ENCODE results near the gene CPLX1. TPM values are rescaled to one million over a fixed set of nuclear protein-coding genes. Genes with fewer than 3 reads are reported as not detected.
"Not testable (repeated sequence)": the region's sequence is repeated elsewhere in the genome, so short reads cannot be mapped to it uniquely, and the experiment has no call there.

Gene CPLX1
- total RNA-seq, 2 donors from 2014 or later, result 3.1 to 3.7 TPM

DNA sequence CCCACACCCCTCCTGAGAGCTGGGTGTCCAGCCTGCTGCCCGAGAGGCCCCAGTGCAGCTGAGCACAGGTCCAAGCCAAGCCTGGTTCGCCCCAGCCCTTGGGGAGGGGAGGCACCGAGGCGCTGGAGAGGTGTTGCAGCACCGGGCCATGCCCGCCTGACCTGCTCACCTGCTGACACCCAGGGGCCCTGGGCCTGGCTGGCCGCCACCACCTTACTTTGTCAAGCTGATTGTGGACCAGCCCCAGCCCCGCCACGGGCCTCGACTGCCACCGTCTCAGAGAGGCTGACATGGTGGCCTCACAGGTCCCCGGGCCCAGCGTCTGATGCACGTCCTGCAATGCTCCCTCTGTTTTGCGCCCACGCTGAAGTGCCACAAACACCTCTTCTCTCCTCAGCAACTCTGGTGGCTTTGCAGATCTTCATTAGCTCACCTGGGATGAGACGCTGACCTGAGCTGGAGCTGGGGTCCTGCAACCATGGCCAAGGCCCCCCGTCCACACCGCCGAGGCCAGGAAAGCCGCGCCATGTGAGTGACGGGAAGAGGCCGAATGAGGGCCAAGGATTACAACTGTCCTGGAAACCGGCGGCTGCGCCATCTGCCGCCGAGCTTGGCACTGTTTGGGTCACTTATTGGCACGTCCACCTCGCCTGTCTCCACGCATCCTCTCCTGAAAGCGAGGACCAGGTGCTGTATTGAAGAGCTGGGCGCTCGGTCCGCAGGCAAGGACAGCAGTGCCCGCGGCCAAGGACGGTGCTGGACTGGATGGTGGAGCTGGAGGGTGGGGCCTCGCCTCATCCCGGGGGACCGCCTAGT lies 7.6 kb downstream of the CPLX1 start:
- ATAC-seq, result no peak
- no peak for DNase-seq
- no peaks in the 10 kb centered on the region for H3K9me3 ChIP-seq (ENCODE audit: control insufficient read depth, low read length, poor library complexity, severe bottlenecking)
- peaks cover 6% of the 10 kb centered on the region for H3K36me3 Mint-ChIP-seq (ENCODE audit: low read depth)
- peaks cover 60% of the 10 kb centered on the region for H3K27me3 Mint-ChIP-seq
- no peak overlapping the region for H3K4me3 Mint-ChIP-seq
- H3K4me1 Mint-ChIP-seq, result peaks cover 3% of the 10 kb centered on the region
- no peak overlapping the region for H3K27ac Mint-ChIP-seq

DNA sequence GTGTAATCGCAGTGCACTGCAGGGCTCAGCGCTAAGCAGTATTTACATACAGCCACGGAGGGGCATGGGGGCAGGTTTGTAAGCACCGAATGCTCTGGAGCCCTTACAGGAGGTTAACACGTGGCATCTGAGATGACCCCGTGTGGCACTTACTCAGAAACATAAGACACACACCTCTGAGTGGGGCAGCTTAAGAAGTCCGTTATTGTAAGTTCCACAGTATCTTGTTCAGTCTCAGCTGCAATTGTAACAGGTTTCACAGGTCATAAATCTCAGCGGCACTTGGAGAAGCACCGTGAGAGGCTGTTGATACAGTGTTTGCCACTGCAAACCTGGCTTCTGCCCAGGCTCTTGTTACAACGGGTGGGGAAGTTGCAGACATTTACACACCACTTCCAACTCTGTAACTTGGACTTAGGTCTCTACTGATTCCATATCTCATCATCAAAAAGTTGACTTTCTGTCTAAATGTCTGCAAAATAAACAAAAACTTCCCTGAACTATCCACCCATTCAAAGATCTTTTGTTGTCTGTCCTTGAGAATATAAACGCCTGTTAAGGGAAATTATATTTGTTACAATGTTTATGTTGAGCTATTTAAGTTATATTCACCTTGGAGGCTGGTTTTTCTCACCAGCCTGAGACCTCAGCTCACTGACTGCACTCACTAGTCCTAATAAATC lies 10.3 kb downstream of the CPLX1 start:
- no peaks in the 10 kb centered on the region for H3K9me3 ChIP-seq (ENCODE audit: control insufficient read depth, low read length, poor library complexity, severe bottlenecking)
- H3K36me3 Mint-ChIP-seq (ENCODE audit: low read depth), result no peaks in the 10 kb centered on the region
- H3K4me3 Mint-ChIP-seq, result no peak overlapping the region
- ATAC-seq (no peak), DNase-seq (no peak)
- peaks cover 63% of the 10 kb centered on the region for H3K27me3 Mint-ChIP-seq
- no peak overlapping the region for H3K27ac Mint-ChIP-seq
- peaks cover 3% of the 10 kb centered on the region for H3K4me1 Mint-ChIP-seq

DNA sequence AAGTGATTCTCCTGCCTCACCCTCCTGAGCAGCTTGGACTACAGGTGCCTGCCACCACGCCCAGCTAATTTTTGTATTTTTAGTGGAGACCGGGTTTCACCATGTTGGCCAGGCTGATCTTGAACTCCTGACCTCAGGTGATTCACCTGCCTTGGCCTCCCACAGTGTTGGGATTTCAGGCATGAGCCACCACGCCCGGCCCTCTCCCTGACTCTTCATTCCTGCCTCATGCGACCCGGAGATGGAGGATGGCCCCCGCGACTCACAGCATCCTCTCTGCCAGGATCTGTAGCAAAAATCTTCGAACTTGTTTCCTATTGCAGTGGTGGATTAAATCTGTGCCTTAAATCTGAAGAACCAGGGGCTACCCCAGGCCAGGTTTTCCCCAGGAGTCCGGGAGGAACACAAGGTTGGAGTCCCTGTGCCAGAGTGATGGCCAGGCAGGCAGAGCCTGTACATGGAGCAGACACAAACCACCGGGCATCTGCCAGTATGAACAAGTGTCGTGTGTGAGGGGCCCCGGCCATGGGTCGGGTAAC lies 11.5 kb downstream of the CPLX1 start:
- DNase-seq (no peak), ATAC-seq (no peak)
- Mint-ChIP-seq H3K4me1 (peaks cover 3% of the 10 kb centered on the region), H3K36me3 (ENCODE audit: low read depth) (no peaks in the 10 kb centered on the region), H3K27me3 (peaks cover 64% of the 10 kb centered on the region), H3K27ac (no peak overlapping the region), H3K4me3 (no peak overlapping the region)
- H3K9me3 ChIP-seq (ENCODE audit: control insufficient read depth, low read length, poor library complexity, severe bottlenecking), result no peaks in the 10 kb centered on the region

DNA sequence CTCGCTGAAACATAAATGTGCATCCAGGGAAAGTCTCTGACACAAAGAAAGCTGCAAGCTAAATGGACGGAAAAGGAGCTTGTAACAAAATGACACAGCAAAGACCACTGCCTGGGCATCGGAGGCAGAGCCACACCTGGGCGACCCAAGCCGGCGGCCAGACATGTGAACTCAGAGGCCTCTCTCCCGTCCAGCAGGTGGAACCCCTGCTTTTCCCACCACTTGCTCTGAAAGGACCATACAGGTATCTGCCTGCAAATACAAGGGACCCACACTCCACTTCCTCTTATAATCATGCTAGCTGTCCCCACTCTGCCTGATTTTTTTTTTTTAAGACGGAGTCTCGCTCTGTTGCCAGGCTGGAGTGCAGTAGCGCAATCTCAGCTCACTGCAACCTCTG lies 12.0 kb downstream of the CPLX1 start:
- Mint-ChIP-seq H3K27ac (no peak overlapping the region), H3K36me3 (ENCODE audit: low read depth) (no peaks in the 10 kb centered on the region), H3K4me1 (peaks cover 3% of the 10 kb centered on the region), H3K4me3 (no peak overlapping the region), H3K27me3 (peaks cover 64% of the 10 kb centered on the region)
- no peaks in the 10 kb centered on the region for H3K9me3 ChIP-seq (ENCODE audit: control insufficient read depth, low read length, poor library complexity, severe bottlenecking)
- ATAC-seq (no peak), DNase-seq (no peak)

DNA sequence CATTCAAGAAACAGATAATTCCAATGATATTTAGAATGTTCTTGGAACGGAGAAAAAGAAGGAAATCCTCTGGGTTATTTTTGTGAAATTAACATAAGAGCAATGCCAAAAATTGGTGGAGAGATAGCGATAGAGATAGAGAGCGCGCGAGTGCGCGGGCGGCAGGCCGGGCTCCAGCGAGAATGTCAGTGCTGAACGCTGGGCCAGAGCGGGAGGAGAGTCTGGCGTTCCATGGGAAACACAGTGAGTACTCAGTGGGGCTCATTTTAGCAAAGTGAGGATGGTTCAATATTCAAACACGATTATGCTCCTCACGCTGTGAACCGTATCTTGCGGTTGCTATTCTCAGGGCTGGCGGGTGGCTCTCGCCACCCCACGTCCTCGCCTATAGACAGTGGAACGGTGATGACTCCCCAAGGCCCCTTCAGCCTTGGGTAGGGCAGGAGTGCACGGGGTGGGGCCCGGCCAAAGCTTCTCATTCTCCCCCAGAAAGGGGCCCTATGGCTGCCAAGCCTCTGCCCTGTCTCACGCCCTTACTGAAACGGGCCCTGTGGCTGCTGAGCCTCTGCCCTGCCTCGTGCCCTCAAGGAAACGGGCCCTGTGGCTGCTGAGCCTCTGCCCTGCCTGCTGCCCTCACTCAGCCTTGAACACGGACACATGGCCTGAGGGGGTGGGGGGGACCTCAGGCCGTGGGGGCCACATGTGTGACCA lies 16.9 kb downstream of the CPLX1 start:
- Mint-ChIP-seq H3K4me3 (no peak overlapping the region), H3K36me3 (ENCODE audit: low read depth) (no peaks in the 10 kb centered on the region), H3K27me3 (peaks cover 35% of the 10 kb centered on the region), H3K27ac (peak overlapping the region; percentile 10), H3K4me1 (no peaks in the 10 kb centered on the region)
- DNase-seq (no peak), ATAC-seq (no peak)
- no peaks in the 10 kb centered on the region for H3K9me3 ChIP-seq (ENCODE audit: control insufficient read depth, low read length, poor library complexity, severe bottlenecking)

DNA sequence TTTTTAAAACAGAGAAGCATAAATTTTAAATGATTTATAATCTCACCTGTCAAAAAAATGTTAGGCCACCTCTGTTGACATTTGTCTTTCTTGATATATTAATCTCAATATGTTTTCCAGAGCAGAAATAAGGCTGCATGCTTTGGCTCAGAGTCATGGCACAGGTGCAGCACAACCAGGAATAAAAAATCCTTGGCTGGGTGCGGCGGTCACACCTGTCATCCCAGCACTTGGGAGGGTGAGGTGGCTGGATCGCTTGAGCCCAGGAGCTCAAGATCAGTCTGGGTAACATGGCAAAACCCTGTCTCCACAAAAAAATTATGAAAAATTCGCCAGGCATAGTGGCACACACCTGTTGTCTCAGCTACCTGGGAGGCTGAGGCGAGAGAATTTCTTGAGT lies 18.1 kb downstream of the CPLX1 start:
- H3K27ac Mint-ChIP-seq, result no peak overlapping the region
- no peaks in the 10 kb centered on the region for H3K9me3 ChIP-seq (ENCODE audit: control insufficient read depth, low read length, poor library complexity, severe bottlenecking)
- no peak for ATAC-seq
- no peaks in the 10 kb centered on the region for H3K4me1 Mint-ChIP-seq
- H3K27me3 Mint-ChIP-seq, result peaks cover 28% of the 10 kb centered on the region
- H3K36me3 Mint-ChIP-seq (ENCODE audit: low read depth), result no peaks in the 10 kb centered on the region
- no peak overlapping the region for H3K4me3 Mint-ChIP-seq
- DNase-seq, result no peak

DNA sequence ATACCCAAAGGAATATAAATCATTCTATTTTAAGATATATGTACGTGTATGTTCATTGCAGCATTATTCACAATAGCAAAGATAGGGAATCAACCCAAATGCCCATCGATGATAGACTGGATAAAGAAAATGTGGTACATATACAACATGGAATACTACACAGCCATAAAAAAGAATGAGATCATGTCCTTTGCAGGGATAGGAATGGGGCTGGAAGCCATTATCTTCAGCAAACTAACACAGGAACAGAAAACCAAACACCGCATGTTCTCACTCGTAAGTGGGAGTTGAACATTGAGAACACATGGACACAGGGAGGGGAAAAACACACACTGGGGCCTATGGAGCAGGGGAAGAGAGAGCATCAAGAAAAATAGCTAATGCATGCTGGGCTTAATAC lies 18.9 kb downstream of the CPLX1 start:
- H3K9me3 ChIP-seq (ENCODE audit: control insufficient read depth, low read length, poor library complexity, severe bottlenecking); ATAC-seq; H3K27ac Mint-ChIP-seq; H3K36me3 Mint-ChIP-seq (ENCODE audit: low read depth); H3K4me3 Mint-ChIP-seq; H3K4me1 Mint-ChIP-seq; DNase-seq: not testable (repeated sequence)
- peaks cover 20% of the 10 kb centered on the region for H3K27me3 Mint-ChIP-seq

DNA sequence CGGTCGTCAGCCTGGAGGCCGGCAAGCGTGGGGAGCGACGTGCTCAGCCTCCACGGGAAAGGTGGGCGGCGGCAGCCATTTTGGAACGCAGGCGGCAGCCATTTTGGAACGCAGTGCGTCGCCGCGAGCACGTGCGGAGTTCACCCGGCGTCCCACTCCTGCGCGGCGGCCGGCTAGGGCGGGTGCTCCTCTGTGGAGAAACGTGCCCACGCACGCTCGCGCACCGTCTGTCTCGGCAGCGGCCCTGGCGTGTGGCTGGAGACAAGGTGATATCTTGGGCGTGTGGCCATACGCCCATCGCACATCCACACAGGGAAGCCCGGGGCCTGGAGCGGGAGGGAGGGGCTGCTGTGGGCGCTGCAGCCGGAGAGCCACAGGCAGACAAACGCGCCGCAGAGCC lies 21.1 kb downstream of the CPLX1 start:
- no peaks in the 10 kb centered on the region for H3K9me3 ChIP-seq (ENCODE audit: control insufficient read depth, low read length, poor library complexity, severe bottlenecking)
- Mint-ChIP-seq H3K27me3 (peaks cover 5% of the 10 kb centered on the region), H3K36me3 (ENCODE audit: low read depth) (no peaks in the 10 kb centered on the region), H3K27ac (no peak overlapping the region), H3K4me3 (no peak overlapping the region), H3K4me1 (peaks cover 4% of the 10 kb centered on the region)
- DNase-seq, result no peak
- no peak for ATAC-seq

DNA sequence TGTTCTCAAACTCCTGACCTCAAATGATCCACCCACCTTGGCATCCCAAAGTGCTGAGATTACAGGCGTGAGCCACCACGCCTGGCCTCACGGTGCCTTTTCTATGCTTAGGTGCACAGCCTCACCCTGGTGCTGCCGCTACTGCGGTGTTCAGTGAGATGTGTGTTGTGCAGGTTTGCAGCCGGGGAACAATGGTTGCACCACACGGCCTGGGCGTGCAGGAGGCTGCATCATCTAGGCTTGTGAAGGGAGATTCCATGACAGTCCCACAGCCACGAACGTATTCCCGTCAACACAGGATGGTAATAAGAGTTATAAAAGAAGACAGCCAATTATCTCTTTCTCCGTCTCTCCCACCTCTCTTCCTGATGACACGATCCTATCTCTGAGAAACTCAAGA lies 22.0 kb downstream of the CPLX1 start:
- Mint-ChIP-seq H3K4me3 (no peak overlapping the region), H3K27ac (no peak overlapping the region), H3K4me1 (peaks cover 9% of the 10 kb centered on the region), H3K27me3 (peaks cover 5% of the 10 kb centered on the region), H3K36me3 (ENCODE audit: low read depth) (no peaks in the 10 kb centered on the region)
- H3K9me3 ChIP-seq (ENCODE audit: control insufficient read depth, low read length, poor library complexity, severe bottlenecking), result no peaks in the 10 kb centered on the region
- no peak for ATAC-seq
- no peak for DNase-seq

DNA sequence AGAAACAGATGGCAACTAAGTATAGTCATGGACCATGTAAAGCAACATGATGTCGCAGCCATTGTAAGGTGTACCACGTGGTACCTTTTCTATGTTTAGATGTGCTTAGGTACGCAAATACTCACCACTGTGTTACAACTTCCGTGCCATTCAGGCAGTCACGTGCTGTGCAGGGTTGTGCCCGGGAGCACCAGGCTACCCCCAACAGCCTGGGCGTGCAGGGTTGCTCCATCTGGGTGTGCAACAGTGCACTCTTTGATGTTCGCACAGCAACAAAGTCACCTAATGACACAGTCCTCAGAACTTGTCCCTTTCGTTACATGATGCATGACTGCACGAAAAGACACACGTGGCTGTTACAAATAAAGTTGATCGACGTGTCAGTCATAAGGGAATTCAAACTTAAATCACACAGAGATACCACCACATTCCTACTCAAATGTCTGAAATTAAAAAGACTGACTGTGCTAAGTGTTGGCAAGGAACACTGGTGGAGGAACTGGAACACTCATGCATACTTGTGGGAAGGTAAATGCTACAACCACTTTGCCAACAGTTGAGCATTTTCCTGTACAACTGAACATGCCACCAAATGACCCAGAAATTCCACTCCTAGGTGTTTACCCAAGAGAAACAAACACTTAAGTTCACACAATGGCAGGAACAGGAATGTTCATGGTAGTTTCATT lies 24.3 kb downstream of the CPLX1 start:
- DNase-seq (no peak), ATAC-seq (no peak)
- H3K9me3 ChIP-seq (ENCODE audit: control insufficient read depth, low read length, poor library complexity, severe bottlenecking), result no peaks in the 10 kb centered on the region
- no peaks in the 10 kb centered on the region for H3K36me3 Mint-ChIP-seq (ENCODE audit: low read depth)
- H3K27me3 Mint-ChIP-seq, result peaks cover 5% of the 10 kb centered on the region
- H3K4me3 Mint-ChIP-seq, result no peak overlapping the region
- H3K4me1 Mint-ChIP-seq, result peaks cover 15% of the 10 kb centered on the region
- no peak overlapping the region for H3K27ac Mint-ChIP-seq

DNA sequence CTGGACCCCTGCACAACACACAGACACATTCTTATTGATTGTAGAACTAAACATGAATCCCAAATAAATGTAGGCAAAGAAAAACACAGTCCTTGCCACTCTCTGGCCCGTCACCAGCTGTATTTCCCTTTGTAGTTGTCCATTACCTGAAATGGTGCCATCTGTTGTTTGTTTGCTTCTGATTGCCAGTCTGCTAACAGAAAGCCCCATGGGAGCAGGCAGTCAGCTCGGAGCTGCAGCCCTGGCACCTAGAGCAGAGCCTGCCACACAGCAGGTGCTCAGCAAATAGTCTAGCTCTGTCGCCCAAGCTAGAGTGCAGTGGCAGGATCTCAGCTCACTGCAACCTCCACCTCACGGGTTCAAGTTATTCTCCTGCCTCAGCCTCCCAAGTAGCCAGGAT lies 28.9 kb downstream of the CPLX1 start:
- no peaks in the 10 kb centered on the region for H3K9me3 ChIP-seq (ENCODE audit: control insufficient read depth, low read length, poor library complexity, severe bottlenecking)
- Mint-ChIP-seq H3K27me3 (peaks cover 20% of the 10 kb centered on the region), H3K4me3 (no peak overlapping the region), H3K4me1 (peaks cover 34% of the 10 kb centered on the region), H3K27ac (no peak overlapping the region), H3K36me3 (ENCODE audit: low read depth) (peaks cover 2% of the 10 kb centered on the region)
- no peak for DNase-seq
- ATAC-seq, result no peak

DNA sequence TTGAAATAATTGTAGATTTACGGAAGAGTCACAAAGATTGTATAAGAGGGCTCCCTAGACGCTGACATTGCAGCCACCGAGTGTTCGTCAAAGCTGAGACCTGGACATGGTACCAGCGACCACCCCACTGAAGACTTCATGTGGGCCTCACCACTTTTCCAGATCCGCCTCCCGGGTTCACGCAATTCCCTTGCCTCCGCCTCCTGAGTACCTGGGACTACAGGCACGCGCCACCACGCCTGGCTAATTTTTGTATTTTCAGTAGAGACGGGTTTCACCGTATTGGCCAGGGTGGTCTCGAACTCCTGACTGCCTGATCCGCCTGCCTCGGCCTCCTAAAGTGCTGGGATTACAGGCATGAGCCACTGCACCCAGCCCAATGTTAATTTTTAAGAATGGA lies 29.7 kb downstream of the CPLX1 start:
- Mint-ChIP-seq H3K27ac (no peak overlapping the region), H3K4me1 (peaks cover 34% of the 10 kb centered on the region), H3K4me3 (peak overlapping the region; percentile 72), H3K27me3 (peaks cover 20% of the 10 kb centered on the region), H3K36me3 (ENCODE audit: low read depth) (peaks cover 2% of the 10 kb centered on the region)
- DNase-seq, result no peak
- ATAC-seq, result no peak
- H3K9me3 ChIP-seq (ENCODE audit: control insufficient read depth, low read length, poor library complexity, severe bottlenecking), result no peaks in the 10 kb centered on the region

DNA sequence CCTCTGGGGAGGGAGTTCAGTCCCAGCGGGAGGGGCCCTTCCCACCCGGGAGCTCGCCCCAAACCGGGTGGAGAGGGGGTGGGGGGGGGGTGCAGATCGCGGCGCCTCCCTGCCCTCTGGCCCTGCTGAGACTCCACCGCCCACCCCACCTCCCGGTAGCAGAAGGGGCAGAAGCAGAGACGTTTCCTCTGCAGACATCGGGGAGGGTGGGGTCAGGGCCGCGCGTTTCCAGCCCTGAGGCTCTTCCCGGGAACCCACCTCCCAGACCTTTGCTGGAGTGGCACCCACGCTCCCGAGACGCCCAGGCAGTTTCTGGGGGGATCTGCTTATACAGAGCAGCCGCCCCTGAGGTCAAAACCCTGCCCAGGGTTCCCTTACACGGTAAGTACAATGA lies 30.2 kb downstream of the CPLX1 start:
- peaks cover 36% of the 10 kb centered on the region for H3K4me1 Mint-ChIP-seq
- DNase-seq (no peak), ATAC-seq (no peak)
- no peak overlapping the region for H3K27ac Mint-ChIP-seq
- peak overlapping the region; percentile 9 for H3K4me3 Mint-ChIP-seq
- H3K9me3 ChIP-seq (ENCODE audit: control insufficient read depth, low read length, poor library complexity, severe bottlenecking), result no peaks in the 10 kb centered on the region
- H3K36me3 Mint-ChIP-seq (ENCODE audit: low read depth), result peaks cover 3% of the 10 kb centered on the region
- H3K27me3 Mint-ChIP-seq, result peaks cover 20% of the 10 kb centered on the region

Measured in T-helper 17 cell (primary cell).